Peyer's patch (tissue), 4 donors: Measurements from ENCODE around the gene PCDHB7. TPM values are rescaled to one million over a fixed set of nuclear protein-coding genes. Genes with fewer than 3 reads are reported as not detected.
"Not testable (repeated sequence)": the region's sequence is repeated elsewhere in the genome, so short reads cannot be mapped to it uniquely, and the experiment has no call there.

Source experiments
- DNase-seq, 3 donors: peaks; one replicate each; pipeline ENCODE4 v3.0.0-alpha.2; 2017 to 2019
- H3K27ac ChIP-seq, 4 donors: fragments of 200-600 bp; sonication (generic); one replicate each; pipeline ENCODE4 v1.5.1; 2016 to 2019
- H3K27me3 ChIP-seq, 2 donors: fragments of 200-600 bp; sonication (generic); one replicate each; pipeline ENCODE4 v1.5.1; 2019
- H3K36me3 ChIP-seq, 3 donors: fragments of 200-600 bp; sonication (generic); one replicate each; pipeline ENCODE4 v1.5.1; 2016 to 2019
- H3K4me1 ChIP-seq, 4 donors: fragments of 200-600 bp; sonication (generic); one replicate each; pipeline ENCODE4 v1.5.1; 2016 to 2019
- H3K4me3 ChIP-seq, 4 donors: fragments of 200-600 bp; sonication (generic); 1 replicate in 3 of 4; 2 replicates in 1 of 4; pipeline ENCODE4 v1.5.1; 2016 to 2019; ENCODE audit warnings: mild to moderate bottlenecking in 1 of 4
- H3K9me3 ChIP-seq, 4 donors: fragments of 200-600 bp; sonication (generic); one replicate each; pipeline ENCODE4 v1.5.1; 2016 to 2019; ENCODE audit warnings: mild to moderate bottlenecking in 1 of 4
- POLR2A ChIP-seq, 2 donors: fragments of 450-650 bp; IDR thresholded peaks; one replicate each; pipeline ENCODE4 v1.5.1; 2017; ENCODE audit warnings: antibody characterized with exemption in 2 of 2, mild to moderate bottlenecking in 2 of 2, moderate library complexity in 2 of 2
- total RNA-seq, 4 donors: library from RNA; depleted of rRNA; stranded (reverse); fragments of >200 nt; gene quantifications; one replicate each; pipeline ENCODE4 v1.1.0, GENCODE V29; 2016
- TF ChIP-seq, protein P1 (sequence below), 6 experiments: fragments of 450-650 bp in 4 of 6; fragments of 200-600 bp in 2 of 6; sonication (generic) in 1 of 6; IDR thresholded peaks; one replicate each; pipeline ENCODE4 v1.5.1; 2017 to 2019; ENCODE audit warnings: antibody characterized with exemption in 6 of 6, mild to moderate bottlenecking in 3 of 6, moderate library complexity in 1 of 6

Gene PCDHB7
- total RNA-seq, 4 donors from 2014 or later = 0.53 to 0.54 TPM; not detected in 2

DNA sequence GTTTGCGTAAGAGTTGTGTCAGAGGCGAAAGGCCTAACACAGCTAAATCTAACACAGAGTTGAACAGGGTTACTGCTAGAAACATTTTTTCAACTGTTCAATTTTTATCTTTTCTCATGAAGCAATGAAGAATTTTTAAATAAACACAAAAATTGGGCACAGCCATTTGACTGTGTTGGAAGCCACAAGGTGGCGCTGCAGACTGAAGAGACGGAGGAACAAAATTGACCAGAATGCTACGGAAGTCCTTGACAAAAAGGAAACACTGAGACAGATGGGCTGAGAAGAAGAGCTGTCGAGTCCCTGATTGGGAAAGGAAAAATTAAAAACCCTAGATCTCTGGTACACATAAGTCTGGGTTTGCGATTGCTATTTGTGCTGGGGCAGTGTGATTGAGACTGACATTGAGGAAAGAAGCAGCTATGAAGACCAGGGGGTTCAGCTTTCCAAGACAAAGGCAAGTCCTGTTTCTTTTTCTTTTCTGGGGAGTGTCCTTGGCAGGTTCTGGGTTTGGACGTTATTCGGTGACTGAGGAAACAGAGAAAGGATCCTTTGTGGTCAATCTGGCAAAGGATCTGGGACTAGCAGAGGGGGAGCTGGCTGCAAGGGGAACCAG lies 14.6 kb downstream of the PCDHB7 start, which contains the start of gene PCDHB9:
PCDHB9 (plus strand) TSS at position 265 of the 616 bp plus-strand sequence; CDS start at position 423, 158 bp downstream.
- Histone ChIP-seq H3K9me3 (peaks cover 0 to 19% (median 0%) of the 10 kb centered on the region in 4 donors), H3K4me3 (no peak within 1 kb of the TSS), H3K4me1 (no peaks in the 10 kb centered on the region), H3K27ac (no peak within 1 kb of the TSS), H3K27me3 (no peaks in the 10 kb centered on the region), H3K36me3 (no peaks in the 10 kb centered on the region)
- TF ChIP-seq POLR2A (IDR thresholded peaks at IDR 0.05) = no peak
- TF ChIP-seq, protein P1, sequence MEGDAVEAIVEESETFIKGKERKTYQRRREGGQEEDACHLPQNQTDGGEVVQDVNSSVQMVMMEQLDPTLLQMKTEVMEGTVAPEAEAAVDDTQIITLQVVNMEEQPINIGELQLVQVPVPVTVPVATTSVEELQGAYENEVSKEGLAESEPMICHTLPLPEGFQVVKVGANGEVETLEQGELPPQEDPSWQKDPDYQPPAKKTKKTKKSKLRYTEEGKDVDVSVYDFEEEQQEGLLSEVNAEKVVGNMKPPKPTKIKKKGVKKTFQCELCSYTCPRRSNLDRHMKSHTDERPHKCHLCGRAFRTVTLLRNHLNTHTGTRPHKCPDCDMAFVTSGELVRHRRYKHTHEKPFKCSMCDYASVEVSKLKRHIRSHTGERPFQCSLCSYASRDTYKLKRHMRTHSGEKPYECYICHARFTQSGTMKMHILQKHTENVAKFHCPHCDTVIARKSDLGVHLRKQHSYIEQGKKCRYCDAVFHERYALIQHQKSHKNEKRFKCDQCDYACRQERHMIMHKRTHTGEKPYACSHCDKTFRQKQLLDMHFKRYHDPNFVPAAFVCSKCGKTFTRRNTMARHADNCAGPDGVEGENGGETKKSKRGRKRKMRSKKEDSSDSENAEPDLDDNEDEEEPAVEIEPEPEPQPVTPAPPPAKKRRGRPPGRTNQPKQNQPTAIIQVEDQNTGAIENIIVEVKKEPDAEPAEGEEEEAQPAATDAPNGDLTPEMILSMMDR (IDR thresholded peaks at IDR 0.05) = peak in 3 of 6 experiments; percentile 8 to 18 (median 16)
- no peak for DNase-seq

DNA sequence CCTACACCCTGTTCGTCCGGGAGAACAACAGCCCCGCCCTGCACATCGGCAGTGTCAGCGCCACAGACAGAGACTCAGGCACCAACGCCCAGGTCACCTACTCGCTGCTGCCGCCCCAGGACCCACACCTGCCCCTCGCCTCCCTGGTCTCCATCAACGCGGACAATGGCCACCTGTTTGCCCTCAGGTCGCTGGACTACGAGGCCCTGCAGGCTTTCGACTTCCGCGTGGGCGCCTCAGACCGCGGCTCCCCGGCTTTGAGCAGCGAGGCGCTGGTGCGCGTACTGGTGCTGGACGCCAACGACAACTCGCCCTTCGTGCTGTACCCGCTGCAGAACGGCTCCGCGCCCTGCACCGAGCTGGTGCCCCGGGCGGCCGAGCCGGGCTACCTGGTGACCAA lies 16.2 kb downstream of the PCDHB7 start:
- peaks cover 0 to 17% (median 0%) of the 10 kb centered on the region in 4 donors for H3K9me3 ChIP-seq
- not testable (repeated sequence) for H3K27me3 ChIP-seq, DNase-seq, H3K27ac ChIP-seq, H3K36me3 ChIP-seq, H3K4me3 ChIP-seq, H3K4me1 ChIP-seq

DNA sequence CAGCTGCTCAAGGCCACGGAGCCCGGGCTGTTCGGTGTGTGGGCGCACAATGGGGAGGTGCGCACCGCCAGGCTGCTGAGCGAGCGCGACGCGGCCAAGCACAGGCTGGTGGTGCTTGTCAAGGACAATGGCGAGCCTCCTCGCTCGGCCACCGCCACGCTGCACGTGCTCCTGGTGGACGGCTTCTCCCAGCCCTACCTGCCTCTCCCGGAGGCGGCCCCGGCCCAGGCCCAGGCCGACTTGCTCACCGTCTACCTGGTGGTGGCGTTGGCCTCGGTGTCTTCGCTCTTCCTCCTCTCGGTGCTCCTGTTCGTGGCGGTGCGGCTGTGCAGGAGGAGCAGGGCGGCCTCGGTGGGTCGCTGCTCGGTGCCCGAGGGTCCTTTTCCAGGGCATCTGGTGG lies 16.7 kb downstream of the PCDHB7 start:
- not testable (repeated sequence) for H3K4me3 ChIP-seq, H3K4me1 ChIP-seq, H3K27me3 ChIP-seq, H3K36me3 ChIP-seq, DNase-seq, H3K27ac ChIP-seq
- H3K9me3 ChIP-seq = peaks cover 0 to 16% (median 0%) of the 10 kb centered on the region in 4 donors

DNA sequence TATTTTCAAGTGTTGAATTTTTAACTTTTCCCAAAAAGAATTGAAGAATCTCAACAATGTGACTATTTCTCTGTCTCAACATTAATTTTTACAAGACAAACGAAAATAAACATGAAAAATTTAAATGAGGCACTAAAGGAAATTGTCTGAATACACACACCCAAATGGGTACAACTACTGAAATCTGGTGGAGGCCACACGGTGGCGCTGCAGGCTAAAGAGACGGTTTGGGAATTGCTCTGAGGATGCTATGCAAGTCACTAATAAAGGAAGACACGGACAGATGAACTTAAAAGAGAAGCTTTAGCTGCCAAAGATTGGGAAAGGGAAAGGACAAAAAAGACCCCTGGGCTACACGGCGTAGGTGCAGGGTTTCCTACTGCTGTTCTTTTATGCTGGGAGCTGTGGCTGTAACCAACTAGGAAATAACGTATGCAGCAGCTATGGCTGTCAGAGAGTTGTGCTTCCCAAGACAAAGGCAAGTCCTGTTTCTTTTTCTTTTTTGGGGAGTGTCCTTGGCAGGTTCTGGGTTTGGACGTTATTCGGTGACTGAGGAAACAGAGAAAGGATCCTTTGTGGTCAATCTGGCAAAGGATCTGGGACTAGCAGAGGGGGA lies 19.8 kb downstream of the PCDHB7 start, which contains the start of gene PCDHB10:
PCDHB10 (plus strand) TSS at position 244 of the 616 bp plus-strand sequence; CDS start at position 444, 200 bp downstream.
- no peaks in the 10 kb centered on the region for H3K27me3 ChIP-seq
- no peak within 1 kb of the TSS for H3K27ac ChIP-seq
- DNase-seq = no peak
- no peak within 1 kb of the TSS for H3K4me3 ChIP-seq
- no peaks in the 10 kb centered on the region for H3K36me3 ChIP-seq
- TF ChIP-seq, protein P1 (IDR thresholded peaks at IDR 0.05) = peak in 2 of 6 experiments; percentile 15 to 39
- TF ChIP-seq POLR2A (IDR thresholded peaks at IDR 0.05) = no peak
- no peaks in the 10 kb centered on the region for H3K4me1 ChIP-seq
- peaks cover 0 to 14% (median 0%) of the 10 kb centered on the region in 4 donors for H3K9me3 ChIP-seq

DNA sequence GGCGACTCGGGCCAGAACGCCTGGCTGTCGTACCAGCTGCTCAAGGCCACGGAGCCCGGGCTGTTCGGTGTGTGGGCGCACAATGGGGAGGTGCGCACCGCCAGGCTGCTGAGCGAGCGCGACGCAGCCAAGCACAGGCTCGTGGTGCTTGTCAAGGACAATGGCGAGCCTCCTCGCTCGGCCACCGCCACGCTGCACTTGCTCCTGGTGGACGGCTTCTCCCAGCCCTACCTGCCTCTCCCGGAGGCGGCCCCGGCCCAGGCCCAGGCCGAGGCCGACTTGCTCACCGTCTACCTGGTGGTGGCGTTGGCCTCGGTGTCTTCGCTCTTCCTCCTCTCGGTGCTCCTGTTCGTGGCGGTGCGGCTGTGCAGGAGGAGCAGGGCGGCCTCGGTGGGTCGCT lies 21.9 kb downstream of the PCDHB7 start:
- H3K36me3 ChIP-seq, H3K27me3 ChIP-seq, H3K4me3 ChIP-seq, H3K4me1 ChIP-seq, H3K27ac ChIP-seq, DNase-seq: not testable (repeated sequence)
- H3K9me3 ChIP-seq = peaks cover 0 to 34% (median 0%) of the 10 kb centered on the region in 4 donors

DNA sequence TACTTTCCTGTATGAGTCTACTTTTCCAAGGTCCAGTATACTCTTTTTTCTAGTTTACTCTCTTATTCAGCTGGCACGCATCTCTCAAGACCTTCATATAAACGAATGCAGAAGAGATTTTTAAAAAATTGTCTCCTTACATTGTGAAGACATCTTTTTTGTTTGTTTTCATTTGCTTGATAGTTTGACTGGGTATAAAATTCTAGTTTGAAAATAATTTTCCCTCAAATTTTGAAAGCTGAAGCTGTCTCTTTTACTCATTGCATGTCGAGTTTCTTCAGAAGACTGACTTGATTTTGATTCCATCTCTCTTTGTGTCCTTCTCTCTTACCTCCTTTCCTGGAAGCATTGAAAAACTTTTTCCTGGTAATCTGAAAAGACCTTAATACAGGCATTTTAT lies 23.9 kb downstream of the PCDHB7 start:
- H3K27ac ChIP-seq = no peak overlapping the region
- H3K36me3 ChIP-seq = no peaks in the 10 kb centered on the region
- no peak for DNase-seq
- no peaks in the 10 kb centered on the region for H3K4me1 ChIP-seq
- TF ChIP-seq POLR2A (IDR thresholded peaks at IDR 0.05) = no peak
- TF ChIP-seq, protein P1 (IDR thresholded peaks at IDR 0.05) = no peak
- H3K9me3 ChIP-seq = peaks cover 0 to 45% (median 0%) of the 10 kb centered on the region in 4 donors
- no peaks in the 10 kb centered on the region for H3K27me3 ChIP-seq
- H3K4me3 ChIP-seq = no peak overlapping the region
